Stimulated activated naive CD8-positive, alpha-beta T cell treated with anti-CD3 and anti-CD28 coated beads, Interleukin-15, Interleukin-2, amounts not matched to agents 100 ng/mL and 50 ng/mL, for 24 hours (primary cell): ENCODE data around the gene GRWD1.

Experiments
- H3K27ac Mint-ChIP-seq: one replicate; pipeline ENCODE4 v1.8.0; 2021; ENCODE audit warnings: mild to moderate bottlenecking, mixed read lengths
- H3K27me3 Mint-ChIP-seq: one replicate; pipeline ENCODE4 v1.8.0; 2021; ENCODE audit warnings: mixed read lengths
- H3K36me3 Mint-ChIP-seq: one replicate; pipeline ENCODE4 v1.8.0; 2021; ENCODE audit warnings: low read depth, mixed read lengths
- H3K4me1 Mint-ChIP-seq: one replicate; pipeline ENCODE4 v1.8.0; 2021; ENCODE audit warnings: low read depth, mixed read lengths
- H3K4me3 Mint-ChIP-seq: one replicate; pipeline ENCODE4 v1.8.0; 2021; ENCODE audit warnings: mild to moderate bottlenecking, mixed read lengths
- H3K9me3 Mint-ChIP-seq: one replicate; pipeline ENCODE4 v1.8.0; 2021; ENCODE audit warnings: mixed read lengths

The GRWD1 gene

DNA sequence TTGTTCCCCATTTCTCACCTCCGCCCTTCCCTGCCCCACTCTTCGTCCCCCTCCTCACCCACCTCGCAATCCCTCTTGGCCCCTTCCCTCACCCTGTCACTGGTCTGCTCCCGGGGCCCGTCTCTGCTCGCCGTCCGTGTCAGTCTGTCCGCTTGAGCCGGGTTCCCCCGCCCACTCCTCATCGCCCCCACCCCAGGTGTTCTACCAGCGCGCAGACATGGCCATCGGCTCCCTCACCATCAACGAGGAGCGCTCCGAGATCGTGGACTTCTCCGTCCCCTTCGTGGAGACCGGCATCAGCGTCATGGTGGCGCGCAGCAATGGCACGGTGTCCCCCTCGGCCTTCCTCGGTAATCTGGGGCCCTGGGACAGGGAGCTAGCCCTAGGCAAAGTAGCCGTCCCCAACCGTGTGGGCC is 30.0 kb upstream of the GRWD1 start:
- Mint-ChIP-seq H3K27me3 (peaks cover 20% of the 10 kb centered on the region), H3K4me1 (peaks cover 31% of the 10 kb centered on the region), H3K9me3 (no peaks in the 10 kb centered on the region), H3K27ac (no peak overlapping the region), H3K4me3 (no peak overlapping the region), H3K36me3 (no peaks in the 10 kb centered on the region)

DNA sequence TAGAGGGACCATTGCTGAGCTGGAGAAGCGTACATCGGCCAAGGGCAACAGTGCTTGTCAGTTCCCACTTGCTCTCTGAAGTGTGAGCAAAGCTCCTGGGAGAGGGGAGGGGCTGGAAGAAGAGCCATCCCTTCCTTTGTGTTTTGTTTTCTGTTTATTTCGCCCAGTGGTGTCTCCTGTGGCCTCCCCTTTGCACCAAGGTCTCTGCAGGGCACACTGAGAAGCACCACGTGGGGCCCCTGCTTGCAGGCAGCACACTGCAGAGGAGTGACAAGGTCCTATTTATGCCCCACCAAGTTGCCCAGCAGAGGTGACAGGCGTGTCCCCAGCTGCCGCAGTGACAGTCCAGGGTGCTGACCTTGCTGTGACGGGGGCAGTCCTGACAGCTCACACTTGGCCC is 28.4 kb upstream of the GRWD1 start:
- no peaks in the 10 kb centered on the region for H3K9me3 Mint-ChIP-seq
- H3K36me3 Mint-ChIP-seq = no peaks in the 10 kb centered on the region
- H3K27me3 Mint-ChIP-seq = peaks cover 20% of the 10 kb centered on the region
- peaks cover 31% of the 10 kb centered on the region for H3K4me1 Mint-ChIP-seq
- no peak overlapping the region for H3K27ac Mint-ChIP-seq
- no peak overlapping the region for H3K4me3 Mint-ChIP-seq

DNA sequence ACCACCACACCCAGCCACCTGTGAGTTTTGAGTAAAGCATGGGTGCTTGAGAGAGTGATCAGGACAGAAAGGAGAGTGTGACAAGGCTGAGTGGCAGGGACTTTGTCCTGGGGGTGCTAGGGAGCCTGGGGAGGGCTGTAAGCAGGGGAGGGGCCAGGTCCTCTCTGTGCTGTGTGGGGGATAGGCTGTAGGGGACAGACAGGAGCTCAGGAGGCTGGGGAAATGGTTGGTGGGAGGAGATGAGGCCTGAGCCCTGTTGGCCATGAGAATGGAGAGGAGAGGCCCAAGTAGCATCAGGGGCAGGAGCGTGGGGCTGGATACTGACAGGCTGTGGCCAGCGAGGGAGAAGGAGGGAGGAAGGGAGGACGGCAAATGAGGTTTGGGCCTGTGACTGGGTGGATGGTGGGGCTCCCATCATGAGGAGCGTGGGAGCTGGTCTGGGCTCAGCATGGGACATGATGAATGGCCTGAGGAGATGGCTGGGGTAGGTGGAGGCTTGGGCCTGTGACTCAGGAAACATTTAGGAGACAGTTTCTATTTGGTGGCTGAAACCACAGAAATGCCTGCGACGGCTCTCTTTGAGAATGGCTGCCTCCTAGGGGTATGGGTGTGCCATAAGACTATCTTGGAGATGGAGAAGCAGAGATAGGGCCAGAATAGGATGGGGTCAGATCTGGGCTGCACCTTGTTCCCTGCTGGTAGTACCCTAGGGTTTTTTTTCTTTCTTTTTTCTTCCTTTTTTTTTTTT is 27.3 kb upstream of the GRWD1 start:
- Mint-ChIP-seq H3K4me1 (peaks cover 34% of the 10 kb centered on the region), H3K4me3 (peak overlapping the region; percentile 71), H3K9me3 (no peaks in the 10 kb centered on the region), H3K27me3 (peaks cover 23% of the 10 kb centered on the region), H3K27ac (peak overlapping the region; percentile 88), H3K36me3 (no peaks in the 10 kb centered on the region)

DNA sequence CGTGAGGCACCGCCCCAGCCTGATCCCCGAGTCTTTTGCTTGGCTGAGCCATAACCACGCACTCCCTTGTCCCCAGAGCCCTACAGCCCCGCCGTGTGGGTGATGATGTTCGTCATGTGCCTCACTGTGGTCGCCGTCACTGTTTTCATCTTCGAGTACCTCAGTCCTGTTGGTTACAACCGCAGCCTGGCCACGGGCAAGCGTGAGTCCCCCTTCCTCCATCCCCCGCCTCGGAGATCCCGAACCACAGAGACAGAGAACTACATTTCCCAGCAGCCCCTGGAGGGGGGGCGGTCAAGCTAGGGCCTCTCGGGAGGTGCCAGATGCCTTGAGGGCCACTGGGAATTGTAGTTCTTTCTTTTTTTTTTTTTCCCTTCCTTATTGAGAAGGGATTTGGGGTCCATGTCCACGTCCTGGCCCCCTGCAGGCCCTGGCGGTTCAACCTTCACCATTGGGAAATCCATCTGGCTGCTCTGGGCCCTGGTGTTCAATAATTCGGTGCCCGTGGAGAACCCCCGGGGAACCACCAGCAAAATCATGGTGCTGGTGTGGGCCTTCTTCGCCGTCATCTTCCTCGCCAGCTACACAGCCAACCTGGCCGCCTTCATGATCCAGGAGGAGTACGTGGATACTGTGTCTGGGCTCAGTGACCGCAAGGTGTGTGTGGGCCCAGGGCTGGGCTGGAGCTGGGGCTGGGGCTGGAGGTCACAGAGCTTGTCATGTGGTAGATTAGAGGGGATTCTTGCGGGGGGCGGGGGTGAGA is 26.4 kb upstream of the GRWD1 start:
- Mint-ChIP-seq H3K27me3 (peaks cover 20% of the 10 kb centered on the region), H3K4me3 (peak overlapping the region; percentile 71), H3K4me1 (peaks cover 36% of the 10 kb centered on the region), H3K9me3 (no peaks in the 10 kb centered on the region), H3K36me3 (no peaks in the 10 kb centered on the region), H3K27ac (peak overlapping the region; percentile 88)

DNA sequence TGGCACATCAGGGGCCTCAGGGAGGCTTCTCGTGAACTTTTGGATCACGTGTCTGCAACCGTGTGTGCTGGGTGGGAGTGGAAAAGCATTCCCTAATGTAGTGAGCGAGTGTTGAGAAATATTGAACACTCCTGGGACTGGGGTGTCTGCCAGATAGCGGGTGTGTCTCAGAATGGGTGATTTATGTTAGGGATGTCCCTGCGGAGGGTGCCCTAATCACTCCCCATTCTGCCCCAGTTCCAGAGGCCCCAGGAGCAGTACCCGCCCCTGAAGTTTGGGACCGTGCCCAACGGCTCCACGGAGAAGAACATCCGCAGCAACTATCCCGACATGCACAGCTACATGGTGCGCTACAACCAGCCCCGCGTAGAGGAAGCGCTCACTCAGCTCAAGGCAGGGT is 24.2 kb upstream of the GRWD1 start:
- Mint-ChIP-seq H3K27me3 (peaks cover 9% of the 10 kb centered on the region), H3K27ac (no peak overlapping the region), H3K9me3 (no peaks in the 10 kb centered on the region), H3K4me3 (no peak overlapping the region), H3K36me3 (no peaks in the 10 kb centered on the region), H3K4me1 (peaks cover 32% of the 10 kb centered on the region)

DNA sequence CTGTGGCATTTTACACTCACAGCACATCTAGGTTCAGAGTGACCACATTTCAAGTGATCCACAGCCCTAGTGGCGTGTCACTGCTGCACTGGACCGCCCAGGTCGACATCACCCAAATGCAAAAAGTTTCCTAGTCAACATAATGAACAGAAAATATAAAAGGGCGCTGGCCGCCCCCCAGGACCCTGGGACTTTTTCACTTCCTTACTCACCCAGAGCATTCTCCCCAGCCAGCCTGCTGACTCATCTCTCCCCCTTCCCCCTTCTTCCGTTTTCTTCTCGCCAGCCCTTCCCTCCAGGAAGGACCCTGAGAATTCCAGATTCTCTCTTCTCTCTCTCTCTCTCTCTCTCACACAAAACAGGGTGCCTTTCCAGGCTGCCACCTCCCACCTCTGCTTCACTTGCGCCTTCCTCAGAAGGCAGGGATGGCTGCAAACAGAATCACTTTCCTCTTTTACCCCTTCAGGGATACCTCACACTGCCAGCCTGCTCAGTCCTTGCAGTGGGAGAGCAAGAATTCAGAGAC is 21.0 kb upstream of the GRWD1 start:
- Mint-ChIP-seq H3K27me3 (peaks cover 3% of the 10 kb centered on the region), H3K4me3 (peak overlapping the region; percentile 42), H3K27ac (peak overlapping the region; percentile 38), H3K4me1 (peaks cover 12% of the 10 kb centered on the region), H3K36me3 (no peaks in the 10 kb centered on the region), H3K9me3 (no peaks in the 10 kb centered on the region)

DNA sequence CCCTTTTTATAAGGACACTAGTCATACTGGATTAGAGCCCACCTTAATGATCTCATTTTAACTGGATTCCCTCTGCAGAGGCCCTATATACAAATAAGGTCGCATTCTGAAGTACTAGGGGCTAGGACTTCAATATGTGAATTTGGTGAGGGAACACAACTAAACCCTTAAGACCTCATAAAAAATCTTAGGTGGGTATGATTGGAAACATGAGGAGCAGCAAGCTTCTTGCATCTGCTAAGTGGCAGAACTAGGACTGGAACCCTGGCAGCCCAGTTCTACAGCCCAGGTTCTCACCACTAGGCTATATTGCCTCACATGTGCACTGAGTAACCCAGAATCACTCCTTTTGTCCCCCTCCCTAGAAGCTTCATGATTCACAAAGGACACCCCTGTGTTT is 17.1 kb upstream of the GRWD1 start:
- H3K36me3 Mint-ChIP-seq = no peaks in the 10 kb centered on the region

DNA sequence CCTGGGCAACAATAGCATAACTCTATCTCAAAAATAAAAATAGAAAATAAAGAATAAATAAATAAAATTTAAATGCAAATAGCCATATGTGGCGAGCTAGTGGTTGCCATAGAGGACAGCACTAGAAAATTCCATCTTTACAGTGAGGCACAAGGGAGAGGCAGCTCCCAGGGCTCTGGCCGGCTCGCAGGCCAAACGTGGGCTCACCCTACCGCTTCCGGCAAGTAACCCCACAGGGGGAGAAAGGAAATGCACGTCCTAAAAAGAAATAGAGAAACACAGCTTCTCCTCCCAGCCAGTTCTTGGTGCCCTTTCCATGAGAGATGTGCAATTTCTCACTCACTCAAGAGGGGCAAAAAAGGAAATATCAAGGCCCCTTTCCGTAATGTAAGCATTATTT is 12.4 kb upstream of the GRWD1 start:
- Mint-ChIP-seq H3K27ac (no peak overlapping the region), H3K4me1 (no peaks in the 10 kb centered on the region), H3K27me3 (peaks cover 18% of the 10 kb centered on the region), H3K36me3 (no peaks in the 10 kb centered on the region), H3K9me3 (no peaks in the 10 kb centered on the region), H3K4me3 (no peak overlapping the region)

More for the DNA sequence above, 17.1 kb upstream of the GRWD1 start:
- Mint-ChIP-seq H3K4me3 (no peak overlapping the region), H3K9me3 (no peaks in the 10 kb centered on the region), H3K27ac (no peak overlapping the region), H3K4me1 (peaks cover 7% of the 10 kb centered on the region), H3K27me3 (no peaks in the 10 kb centered on the region)

DNA sequence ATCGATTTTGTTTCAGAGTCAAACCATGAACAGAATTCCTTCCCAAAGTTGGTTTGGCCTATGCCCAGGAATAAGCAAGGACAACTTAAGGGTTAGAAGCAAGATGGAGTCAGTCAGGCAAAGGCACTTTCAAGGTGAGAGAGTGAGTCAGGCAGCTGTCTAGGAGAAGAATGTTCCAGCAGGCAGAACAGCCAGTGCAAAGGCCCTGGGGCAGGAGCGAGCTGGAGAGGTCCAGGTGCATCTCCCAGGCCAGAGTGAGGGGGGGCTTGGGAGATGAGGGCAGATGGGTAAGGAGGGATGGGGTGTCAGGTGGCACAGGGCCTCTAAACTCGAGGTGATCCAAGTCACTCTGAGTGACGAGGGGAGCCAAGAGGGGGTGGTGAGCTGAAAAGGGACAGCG is 9.2 kb upstream of the GRWD1 start:
- Mint-ChIP-seq H3K27me3 (peaks cover 32% of the 10 kb centered on the region), H3K27ac (no peak overlapping the region), H3K4me1 (no peaks in the 10 kb centered on the region), H3K4me3 (no peak overlapping the region), H3K9me3 (no peaks in the 10 kb centered on the region), H3K36me3 (no peaks in the 10 kb centered on the region)

DNA sequence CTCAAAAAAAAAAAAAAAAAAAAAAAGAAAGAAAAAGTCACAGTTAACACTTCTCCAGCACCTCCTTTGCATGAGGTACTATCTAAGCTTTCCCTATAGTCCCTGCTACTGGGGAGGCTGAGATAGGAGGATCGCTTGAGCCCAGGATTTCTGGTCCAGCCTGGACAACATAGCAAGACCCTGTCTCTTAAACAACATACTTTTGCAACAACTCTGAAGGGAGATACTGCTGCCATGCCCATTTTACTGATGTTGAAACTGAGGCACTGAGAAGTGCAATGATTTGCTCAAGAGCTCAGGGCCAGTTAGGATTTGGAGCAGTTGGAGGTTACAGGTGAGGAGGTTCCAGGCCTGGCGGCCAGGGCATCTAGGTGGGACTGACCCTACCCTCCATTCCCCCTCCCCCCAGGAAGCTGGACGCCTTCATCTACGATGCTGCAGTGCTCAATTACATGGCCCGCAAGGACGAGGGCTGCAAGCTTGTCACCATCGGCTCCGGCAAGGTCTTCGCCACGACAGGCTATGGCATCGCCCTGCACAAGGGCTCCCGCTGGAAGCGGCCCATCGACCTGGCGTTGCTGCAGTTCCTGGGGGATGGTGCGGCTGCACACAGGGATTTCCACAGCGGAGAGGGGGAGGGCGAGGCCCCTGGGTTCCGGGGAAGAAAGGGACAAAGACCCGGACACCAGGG is 4.3 kb upstream of the GRWD1 start:
- Mint-ChIP-seq H3K27ac (no peak overlapping the region), H3K36me3 (peaks cover 7% of the 10 kb centered on the region), H3K27me3 (peaks cover 41% of the 10 kb centered on the region), H3K9me3 (no peaks in the 10 kb centered on the region), H3K4me3 (no peak overlapping the region), H3K4me1 (peaks cover 24% of the 10 kb centered on the region)

DNA sequence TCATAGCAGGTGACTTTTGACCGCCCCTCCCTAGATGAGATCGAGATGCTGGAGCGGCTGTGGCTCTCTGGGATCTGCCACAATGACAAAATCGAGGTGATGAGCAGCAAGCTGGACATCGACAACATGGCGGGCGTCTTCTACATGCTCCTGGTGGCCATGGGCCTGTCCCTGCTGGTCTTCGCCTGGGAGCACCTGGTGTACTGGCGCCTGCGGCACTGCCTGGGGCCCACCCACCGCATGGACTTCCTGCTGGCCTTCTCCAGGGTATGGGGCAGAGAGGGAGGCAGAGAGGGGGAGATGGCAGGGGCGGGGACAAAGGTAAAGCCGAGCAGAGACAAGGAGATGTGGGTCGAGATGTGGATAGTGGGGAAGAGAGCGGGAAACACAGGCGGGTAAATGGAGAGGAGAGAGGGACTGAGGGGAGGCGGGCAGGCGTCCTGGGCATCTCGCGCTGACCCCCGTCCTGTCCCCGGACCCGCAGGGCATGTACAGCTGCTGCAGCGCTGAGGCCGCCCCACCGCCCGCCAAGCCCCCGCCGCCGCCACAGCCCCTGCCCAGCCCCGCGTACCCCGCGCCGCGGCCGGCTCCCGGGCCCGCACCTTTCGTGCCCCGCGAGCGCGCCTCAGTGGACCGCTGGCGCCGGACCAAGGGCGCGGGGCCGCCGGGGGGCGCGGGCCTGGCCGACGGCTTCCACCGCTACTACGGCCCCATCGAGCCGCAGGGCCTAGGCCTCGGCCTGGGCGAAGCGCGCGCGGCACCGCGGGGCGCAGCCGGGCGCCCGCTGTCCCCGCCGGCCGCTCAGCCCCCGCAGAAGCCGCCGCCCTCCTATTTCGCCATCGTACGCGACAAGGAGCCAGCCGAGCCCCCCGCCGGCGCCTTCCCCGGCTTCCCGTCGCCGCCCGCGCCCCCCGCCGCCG is 3.4 kb upstream of the GRWD1 start:
- peaks cover 10% of the 10 kb centered on the region for H3K36me3 Mint-ChIP-seq
- H3K4me1 Mint-ChIP-seq = peaks cover 27% of the 10 kb centered on the region
- H3K4me3 Mint-ChIP-seq = no peak overlapping the region
- H3K27ac Mint-ChIP-seq = no peak overlapping the region
- no peaks in the 10 kb centered on the region for H3K9me3 Mint-ChIP-seq
- H3K27me3 Mint-ChIP-seq = peaks cover 40% of the 10 kb centered on the region

DNA sequence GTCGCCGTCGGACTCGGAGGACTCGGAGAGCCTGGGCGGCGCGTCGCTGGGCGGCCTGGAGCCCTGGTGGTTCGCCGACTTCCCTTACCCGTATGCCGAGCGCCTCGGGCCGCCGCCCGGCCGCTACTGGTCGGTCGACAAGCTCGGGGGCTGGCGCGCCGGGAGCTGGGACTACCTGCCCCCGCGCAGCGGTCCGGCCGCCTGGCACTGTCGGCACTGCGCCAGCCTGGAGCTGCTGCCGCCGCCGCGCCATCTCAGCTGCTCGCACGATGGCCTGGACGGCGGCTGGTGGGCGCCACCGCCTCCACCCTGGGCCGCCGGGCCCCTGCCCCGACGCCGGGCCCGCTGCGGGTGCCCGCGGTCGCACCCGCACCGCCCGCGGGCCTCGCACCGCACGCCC is 2.5 kb upstream of the GRWD1 start:
- peaks cover 19% of the 10 kb centered on the region for H3K36me3 Mint-ChIP-seq
- H3K27me3 Mint-ChIP-seq = peaks cover 33% of the 10 kb centered on the region
- no peak overlapping the region for H3K4me3 Mint-ChIP-seq
- no peaks in the 10 kb centered on the region for H3K9me3 Mint-ChIP-seq
- H3K27ac Mint-ChIP-seq = no peak overlapping the region
- peaks cover 36% of the 10 kb centered on the region for H3K4me1 Mint-ChIP-seq

DNA sequence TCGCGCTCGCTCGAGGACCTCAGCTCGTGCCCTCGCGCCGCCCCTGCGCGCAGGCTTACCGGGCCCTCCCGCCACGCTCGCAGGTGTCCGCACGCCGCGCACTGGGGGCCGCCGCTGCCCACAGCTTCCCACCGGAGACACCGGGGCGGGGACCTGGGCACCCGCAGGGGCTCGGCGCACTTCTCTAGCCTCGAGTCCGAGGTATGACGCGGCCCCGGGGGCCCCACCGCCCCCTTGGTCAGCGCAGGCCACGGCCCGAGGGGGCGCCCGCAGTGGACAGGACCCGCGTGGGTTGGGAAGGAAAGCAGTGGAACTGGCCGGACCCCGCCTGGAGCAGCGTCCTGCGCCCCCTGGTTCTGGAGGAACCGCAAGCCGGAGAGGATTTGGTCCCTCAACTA is 2.1 kb upstream of the GRWD1 start:
- H3K9me3 Mint-ChIP-seq = no peaks in the 10 kb centered on the region
- peaks cover 33% of the 10 kb centered on the region for H3K27me3 Mint-ChIP-seq
- H3K36me3 Mint-ChIP-seq = peaks cover 24% of the 10 kb centered on the region
- no peak overlapping the region for H3K27ac Mint-ChIP-seq
- no peak overlapping the region for H3K4me3 Mint-ChIP-seq
- peaks cover 38% of the 10 kb centered on the region for H3K4me1 Mint-ChIP-seq
